PC-3 (cell line): ENCODE data around the gene GPC5. TPM values are rescaled to one million over a fixed set of nuclear protein-coding genes. Genes with fewer than 3 reads are reported as not detected.

Experiments
- ATAC-seq: fragments of 200-7000 bp; cut with Tn5 transposase; 2 replicates; pipeline ENCODE4 v1.9.1; 2020; ENCODE audit warnings: mild to moderate bottlenecking, moderate library complexity
- BruUV-seq: library from RNA; stranded (reverse); fragments of 400-500 nt; replicated peaks from 2 replicates; lab custom pipeline; 2021; lab: Mats Ljungman, UMichigan
- CTCF ChIA-PET: fragments of 300-600 bp; sonication (Branson Sonifier 250); formaldehyde crosslinking; loops from one replicate; lab custom pipeline; 2022; ENCODE audit warnings: antibody characterized with exemption; lab: Charles Lee
- POLR2A ChIA-PET: fragments of 300-600 bp; sonication (Branson Sonifier 250); formaldehyde crosslinking; loops from one replicate; lab custom pipeline; 2022; ENCODE audit warnings: antibody characterized with exemption; ENCODE audit not compliant: unreplicated experiment; lab: Charles Lee
- DNase-seq: peaks from one replicate; pipeline ENCODE4 v3.0.0-alpha.2; 2015
- H2AFZ ChIP-seq: fragments of 300-600 bp; sonication (generic); 2 replicates; pipeline ENCODE4 v1.6.0; 2016; ENCODE audit warnings: antibody characterized with exemption, low read length
- H3F3A ChIP-seq: fragments of 300-600 bp; sonication (generic); one replicate; pipeline ENCODE4 v1.6.0; 2017; ENCODE audit warnings: antibody characterized with exemption, low read length, control low read depth, mild to moderate bottlenecking; ENCODE audit not compliant: unreplicated experiment
- H3K27ac ChIP-seq: fragments of 300-600 bp; sonication (generic); 2 replicates; pipeline ENCODE4 v1.5.1; 2016; ENCODE audit warnings: mild to moderate bottlenecking, low read length
- H3K27me3 ChIP-seq: fragments of 300-600 bp; sonication (generic); 2 replicates; pipeline ENCODE4 v1.6.1; 2016; ENCODE audit warnings: low read length, mixed read lengths
- H3K36me3 ChIP-seq: fragments of 300-600 bp; sonication (generic); 2 replicates; pipeline ENCODE4 v1.6.1; 2016; ENCODE audit warnings: low read depth, mixed run types, low read length, mixed read lengths
- H3K4me1 ChIP-seq: fragments of 300-600 bp; sonication (generic); 2 replicates; pipeline ENCODE4 v1.5.1; 2016; ENCODE audit warnings: low read length; ENCODE audit not compliant: insufficient read depth
- H3K4me2 ChIP-seq: fragments of 300-600 bp; sonication (generic); 2 replicates; pipeline ENCODE4 v1.6.0; 2016; ENCODE audit warnings: low read length
- H3K4me3 ChIP-seq: fragments of 300-600 bp; sonication (generic); 2 replicates; pipeline ENCODE4 v1.5.1; 2016; ENCODE audit warnings: mild to moderate bottlenecking, low read length, mixed read lengths
- H3K79me2 ChIP-seq: fragments of 300-600 bp; sonication (generic); 2 replicates; pipeline ENCODE4 v1.6.1; 2017; ENCODE audit warnings: low read length, mixed read lengths
- H3K9ac ChIP-seq: fragments of 300-600 bp; sonication (generic); 2 replicates; pipeline ENCODE4 v1.6.0; 2016; ENCODE audit warnings: mild to moderate bottlenecking, low read length
- H3K9me2 ChIP-seq: fragments of 300-600 bp; sonication (generic); replicated peaks from 2 replicates; pipeline ENCODE4 v1.6.1; 2016; ENCODE audit warnings: mixed run types, low read length, mixed read lengths
- H3K9me3 ChIP-seq: fragments of 300-600 bp; sonication (generic); 2 replicates; pipeline ENCODE4 v1.6.1; 2016; ENCODE audit warnings: low read length, mixed read lengths
- H4K20me1 ChIP-seq: fragments of 300-600 bp; sonication (generic); 2 replicates; pipeline ENCODE4 v1.6.1; 2016; ENCODE audit warnings: low read length, mixed read lengths
- EZH2 ChIP-seq: fragments of 300-600 bp; sonication (generic); IDR thresholded peaks from one replicate; pipeline ENCODE4 v1.6.1; 2017; ENCODE audit warnings: antibody characterized with exemption, mild to moderate bottlenecking, low read length; ENCODE audit not compliant: unreplicated experiment
- EZH2phosphoT487 ChIP-seq: fragments of 300-600 bp; sonication (generic); IDR thresholded peaks from 2 replicates; pipeline ENCODE4 v1.6.1; 2018; ENCODE audit warnings: mild to moderate bottlenecking, antibody characterized with exemption, low read length, borderline replicate concordance
- intact Hi-C: fragments of 100-400 bp; cut with micrococcal nuclease; formaldehyde crosslinking; loops from 2 replicates; pipeline ENCODE4 v1.9.0; 2023
- total RNA-seq: library from RNA; depleted of rRNA; stranded (reverse); fragments of >200 nt; gene quantifications from 2 replicates; pipeline ENCODE4 v1.2.3, GENCODE V29; 2014
- TF ChIP-seq, protein P1 (sequence below): fragments of 300-600 bp; sonication (generic); conservative IDR thresholded peaks from 2 replicates; pipeline ENCODE4 v1.5.1; 2017; ENCODE audit warnings: antibody characterized with exemption, low read depth, mild to moderate bottlenecking, low read length

The GPC5 gene
- total RNA-seq, 1 experiment from 2014 or later, result not detected

DNA sequence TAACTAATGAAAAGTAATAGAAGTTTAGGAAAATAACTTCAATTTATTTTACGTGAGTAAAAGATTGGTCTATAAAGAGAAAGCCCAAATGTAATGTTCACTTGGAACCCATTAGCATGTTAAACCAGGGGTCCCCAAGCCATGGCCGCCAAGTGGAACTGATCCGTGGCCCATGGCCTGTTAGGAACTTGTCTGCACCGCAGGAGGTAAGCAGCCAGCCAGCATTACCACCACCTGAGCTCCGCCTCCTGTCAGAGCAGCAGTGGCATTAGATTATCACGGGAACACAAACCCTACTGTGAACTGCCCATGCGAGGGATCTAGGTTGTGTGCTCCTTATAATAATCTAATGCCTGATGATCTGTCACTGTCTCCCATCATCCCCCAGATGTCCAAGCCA lies 1009.4 kb downstream of the GPC5 start:
- Histone ChIP-seq H3K9me3 (no peaks in the 10 kb centered on the region), H3K4me3 (no peak overlapping the region), H3K9me2 (no peaks in the 10 kb centered on the region), H4K20me1 (no peaks in the 10 kb centered on the region), H3K27me3 (no peaks in the 10 kb centered on the region), H3K4me2 (no peak overlapping the region), H3K79me2 (no peaks in the 10 kb centered on the region), H3K4me1 (no peaks in the 10 kb centered on the region), H3K36me3 (no peaks in the 10 kb centered on the region), H3K27ac (no peak overlapping the region), H3K9ac (no peak overlapping the region), H2AFZ (no peak overlapping the region), H3F3A (no peaks in the 10 kb centered on the region)
- intact Hi-C loops, result no loop called here
- DNase-seq, result no peak
- no TSS peak for BruUV-seq
- TF ChIP-seq EZH2, result no peak
- TF ChIP-seq, protein P1, sequence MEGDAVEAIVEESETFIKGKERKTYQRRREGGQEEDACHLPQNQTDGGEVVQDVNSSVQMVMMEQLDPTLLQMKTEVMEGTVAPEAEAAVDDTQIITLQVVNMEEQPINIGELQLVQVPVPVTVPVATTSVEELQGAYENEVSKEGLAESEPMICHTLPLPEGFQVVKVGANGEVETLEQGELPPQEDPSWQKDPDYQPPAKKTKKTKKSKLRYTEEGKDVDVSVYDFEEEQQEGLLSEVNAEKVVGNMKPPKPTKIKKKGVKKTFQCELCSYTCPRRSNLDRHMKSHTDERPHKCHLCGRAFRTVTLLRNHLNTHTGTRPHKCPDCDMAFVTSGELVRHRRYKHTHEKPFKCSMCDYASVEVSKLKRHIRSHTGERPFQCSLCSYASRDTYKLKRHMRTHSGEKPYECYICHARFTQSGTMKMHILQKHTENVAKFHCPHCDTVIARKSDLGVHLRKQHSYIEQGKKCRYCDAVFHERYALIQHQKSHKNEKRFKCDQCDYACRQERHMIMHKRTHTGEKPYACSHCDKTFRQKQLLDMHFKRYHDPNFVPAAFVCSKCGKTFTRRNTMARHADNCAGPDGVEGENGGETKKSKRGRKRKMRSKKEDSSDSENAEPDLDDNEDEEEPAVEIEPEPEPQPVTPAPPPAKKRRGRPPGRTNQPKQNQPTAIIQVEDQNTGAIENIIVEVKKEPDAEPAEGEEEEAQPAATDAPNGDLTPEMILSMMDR, result no peak
- no peak for TF ChIP-seq EZH2phosphoT487
- ATAC-seq, result no peak
- CTCF ChIA-PET, result no interaction called here
- POLR2A ChIA-PET, result no interaction called here

DNA sequence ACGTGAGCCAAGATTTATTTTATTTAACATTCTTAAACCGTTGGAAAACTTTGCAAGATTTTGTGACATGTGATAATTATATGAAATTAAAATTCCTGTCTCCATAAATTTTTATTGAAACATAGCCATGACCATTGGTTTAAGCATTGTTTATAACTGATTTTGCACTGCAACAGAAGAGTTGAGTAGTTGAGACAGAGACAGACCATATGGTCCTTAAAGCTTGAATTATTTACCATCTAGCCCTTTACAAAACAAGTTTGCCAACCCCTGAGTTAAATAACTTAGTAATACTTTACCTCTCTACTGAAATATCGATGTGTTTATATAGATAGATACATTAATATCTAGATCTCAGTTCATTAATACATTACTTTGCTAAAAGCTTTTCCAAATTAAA lies 1014.1 kb downstream of the GPC5 start:
- ATAC-seq (no peak), DNase-seq (no peak)
- Histone ChIP-seq H3K27me3 (no peaks in the 10 kb centered on the region), H4K20me1 (no peaks in the 10 kb centered on the region), H3K9me2 (no peaks in the 10 kb centered on the region), H3F3A (no peaks in the 10 kb centered on the region), H3K4me3 (no peak overlapping the region), H3K36me3 (no peaks in the 10 kb centered on the region), H3K4me2 (no peak overlapping the region), H3K4me1 (no peaks in the 10 kb centered on the region), H3K27ac (no peak overlapping the region), H2AFZ (no peak overlapping the region), H3K79me2 (no peaks in the 10 kb centered on the region), H3K9me3 (no peaks in the 10 kb centered on the region), H3K9ac (no peak overlapping the region)
- intact Hi-C loops, result no loop called here
- CTCF ChIA-PET, result no interaction called here
- POLR2A ChIA-PET, result no interaction called here
- no TSS peak for BruUV-seq
- TF ChIP-seq, protein P1, result no peak
- TF ChIP-seq EZH2, result no peak
- no peak for TF ChIP-seq EZH2phosphoT487

DNA sequence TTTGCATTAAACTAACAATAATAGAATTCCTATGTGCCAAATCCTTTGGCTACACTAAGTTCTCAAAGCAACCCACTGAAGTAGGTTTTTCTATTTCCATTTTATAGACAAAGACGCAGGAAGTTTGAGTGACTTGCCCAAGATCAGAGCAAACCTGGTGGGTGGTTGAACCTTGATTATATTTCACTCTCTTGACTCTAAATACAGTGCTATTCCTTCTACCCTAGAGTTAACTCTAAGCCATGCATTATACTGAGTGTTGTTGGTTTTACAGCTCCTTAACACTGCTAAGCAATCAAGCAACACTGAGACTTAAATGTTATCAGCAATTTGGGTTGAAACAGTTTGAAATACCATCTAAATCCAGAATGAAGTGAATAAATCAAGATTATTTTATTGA lies 1014.6 kb downstream of the GPC5 start:
- intact Hi-C loops, result no loop called here
- Histone ChIP-seq H3K36me3 (no peaks in the 10 kb centered on the region), H3K79me2 (no peaks in the 10 kb centered on the region), H3K4me1 (no peaks in the 10 kb centered on the region), H3K9me2 (no peaks in the 10 kb centered on the region), H2AFZ (no peak overlapping the region), H4K20me1 (no peaks in the 10 kb centered on the region), H3K4me2 (no peak overlapping the region), H3K9ac (no peak overlapping the region), H3K27ac (no peak overlapping the region), H3F3A (no peaks in the 10 kb centered on the region), H3K4me3 (no peak overlapping the region), H3K27me3 (no peaks in the 10 kb centered on the region), H3K9me3 (no peaks in the 10 kb centered on the region)
- no peak for ATAC-seq
- no TSS peak for BruUV-seq
- DNase-seq, result no peak
- ChIA-PET CTCF (no interaction called here), POLR2A (no interaction called here)
- no peak for TF ChIP-seq EZH2
- TF ChIP-seq, protein P1, result no peak
- TF ChIP-seq EZH2phosphoT487, result no peak
